H1 (cell line): ENCODE data around the gene FGF11. TPM values are rescaled to one million over a fixed set of nuclear protein-coding genes. Genes with fewer than 3 reads are reported as not detected.

Experiments used
- CTCF ChIA-PET: fragments of 300-600 bp; sonication (Branson Sonifier 250); formaldehyde crosslinking; loops from one replicate; lab custom pipeline; 2021; ENCODE audit not compliant: partially characterized antibody; lab: Charles Lee
- POLR2A ChIA-PET: fragments of 300-600 bp; sonication (Branson Sonifier 250); formaldehyde crosslinking; loops from one replicate; lab custom pipeline; 2021; ENCODE audit warnings: inconsistent platforms; ENCODE audit not compliant: partially characterized antibody; lab: Charles Lee
- DNase-seq, 2 experiments: peaks; one replicate each; pipeline versions ENCODE4 v3.0.0 to v3.0.0-alpha.2; 2010 to 2022; ENCODE audit warnings: low spot score in 2 of 2, low read depth in 1 of 2, mixed read lengths in 1 of 2
- FAIRE-seq: peaks from 2 replicates; lab custom pipeline; 2011; peaks lifted over from hg19 to GRCh38; lab: Jason Lieb, UNC
- H2AFZ ChIP-seq: 2 replicates; pipeline ENCODE4 v1.8.1; 2012; ENCODE audit warnings: low read length, inconsistent platforms
- H2AK5ac ChIP-seq: 2 replicates; pipeline ENCODE4 v1.6.1; 2013; ENCODE audit warnings: low read depth, low read length
- H2BK120ac ChIP-seq: replicated peaks from 2 replicates; pipeline ENCODE3; 2013; ENCODE audit warnings: low read depth, low read length, inconsistent platforms
- H2BK12ac ChIP-seq: 2 replicates; pipeline ENCODE4 v1.6.1; 2013; ENCODE audit warnings: low read depth, low read length
- H2BK15ac ChIP-seq: 2 replicates; pipeline ENCODE4 v1.6.1; 2013; ENCODE audit warnings: low read length
- H2BK20ac ChIP-seq: 2 replicates; pipeline ENCODE4 v1.6.1; 2013; ENCODE audit warnings: low read length
- H2BK5ac ChIP-seq: 2 replicates; pipeline ENCODE4 v1.6.1; 2013; ENCODE audit warnings: low read depth, low read length
- H3K14ac ChIP-seq: 2 replicates; pipeline ENCODE4 v1.6.1; 2013; ENCODE audit warnings: inconsistent platforms; ENCODE audit not compliant: insufficient read length
- H3K18ac ChIP-seq: 2 replicates; pipeline ENCODE4 v1.6.1; 2013; ENCODE audit warnings: low read length; ENCODE audit errors: extremely low read depth
- H3K23ac ChIP-seq: 2 replicates; pipeline ENCODE4 v1.6.1; 2013; ENCODE audit warnings: inconsistent platforms; ENCODE audit not compliant: insufficient read length
- H3K23me2 ChIP-seq: 2 replicates; pipeline ENCODE4 v1.6.1; 2013; ENCODE audit warnings: low read depth, low read length
- H3K27ac ChIP-seq: 2 replicates; pipeline ENCODE4 v1.6.1; 2011; ENCODE audit warnings: low read depth, low read length, inconsistent platforms
- H3K27me3 ChIP-seq, 4 experiments: replicated peaks in 1 of 4; 1 replicate in 1 of 4; 2 replicates in 3 of 4; pipeline versions ENCODE4 v1.6.1 to v1.8.1; 2011 to 2013; ENCODE audit warnings: low read length in 3 of 4, mild to moderate bottlenecking in 3 of 4, inconsistent platforms in 2 of 4, mixed read lengths in 2 of 4, moderate library complexity in 1 of 4; ENCODE audit not compliant: control insufficient read depth in 3 of 4, insufficient read depth in 3 of 4; ENCODE audit errors: extremely low read depth in 1 of 4
- H3K36me3 ChIP-seq, 4 experiments: 2 replicates each; pipeline versions ENCODE4 v1.6.1 to v1.8.1; 2011 to 2013; ENCODE audit warnings: mild to moderate bottlenecking in 4 of 4, low read length in 3 of 4, moderate library complexity in 2 of 4, control low read depth in 1 of 4, inconsistent platforms in 1 of 4; ENCODE audit not compliant: insufficient read depth in 4 of 4, control insufficient read depth in 2 of 4
- H3K4ac ChIP-seq: replicated peaks from 2 replicates; pipeline ENCODE3; 2013; ENCODE audit warnings: low read length, low read depth, mixed read lengths, inconsistent platforms; ENCODE audit not compliant: insufficient read length
- H3K4me1 ChIP-seq, 4 experiments: replicated peaks in 1 of 4; 1 replicate in 1 of 4; 2 replicates in 3 of 4; pipeline versions ENCODE4 v1.6.1 to v1.8.1; 2011 to 2013; ENCODE audit warnings: low read length in 3 of 4, inconsistent platforms in 2 of 4, mixed read lengths in 1 of 4; ENCODE audit not compliant: insufficient read depth in 4 of 4, control insufficient read depth in 3 of 4
- H3K4me2 ChIP-seq, 2 experiments: 2 replicates each; pipeline versions ENCODE4 v1.6.1 to v1.8.1; 2011 to 2013; ENCODE audit warnings: low read depth in 2 of 2, low read length in 2 of 2, control low read depth in 1 of 2, inconsistent platforms in 1 of 2, mild to moderate bottlenecking in 1 of 2; ENCODE audit not compliant: insufficient read depth in 1 of 2
- H3K4me3 ChIP-seq, 4 experiments: fragments of 200-600, 300-600 bp in 1 of 4; sonication (generic), shearing (Covaris generic), sonication (Bioruptor Twin) in 1 of 4; 2 replicates each; pipeline versions ENCODE4 v1.5.1 to v1.8.1; 2011 to 2016; ENCODE audit warnings: low read length in 4 of 4, low read depth in 3 of 4, control low read depth in 2 of 4, inconsistent platforms in 2 of 4, mild to moderate bottlenecking in 2 of 4, mixed read lengths in 1 of 4, moderate library complexity in 1 of 4; ENCODE audit not compliant: insufficient read depth in 2 of 4; ENCODE audit errors: extremely low read depth in 1 of 4
- H3K56ac ChIP-seq: replicated peaks from 2 replicates; pipeline ENCODE3; 2013; ENCODE audit warnings: low read depth, mild to moderate bottlenecking, mixed read lengths, low read length, inconsistent platforms; ENCODE audit not compliant: insufficient read length
- H3K79me1 ChIP-seq: 2 replicates; pipeline ENCODE4 v1.6.1; 2013; ENCODE audit warnings: low read depth, low read length, control low read depth
- H3K79me2 ChIP-seq, 2 experiments: 2 replicates each; pipeline versions ENCODE4 v1.6.1 to v1.8.1; 2012 to 2013; ENCODE audit warnings: low read length in 2 of 2, mild to moderate bottlenecking in 2 of 2, inconsistent platforms in 1 of 2; ENCODE audit not compliant: insufficient read depth in 2 of 2, control insufficient read depth in 1 of 2
- H3K9ac ChIP-seq, 4 experiments: replicated peaks in 1 of 4; 1 replicate in 1 of 4; 2 replicates in 3 of 4; pipeline versions ENCODE4 v1.6.1 to v1.8.1; 2011 to 2013; ENCODE audit warnings: low read depth in 3 of 4, low read length in 3 of 4, control low read depth in 2 of 4, mild to moderate bottlenecking in 2 of 4, moderate library complexity in 2 of 4, inconsistent platforms in 1 of 4; ENCODE audit errors: extremely low read depth in 1 of 4
- H3K9me3 ChIP-seq, 2 experiments: 2 replicates each; pipeline versions ENCODE4 v1.6.1 to v1.8.1; 2012 to 2013; ENCODE audit warnings: mild to moderate bottlenecking in 2 of 2, moderate library complexity in 2 of 2, control low read depth in 1 of 2, inconsistent platforms in 1 of 2, low read depth in 1 of 2, low read length in 1 of 2, mixed read lengths in 1 of 2; ENCODE audit not compliant: insufficient read depth in 2 of 2
- H4K20me1 ChIP-seq, 2 experiments: replicated peaks in 1 of 2; 2 replicates each; pipeline versions ENCODE3 to v1.8.1; 2011 to 2013; ENCODE audit warnings: inconsistent platforms in 2 of 2, low read length in 2 of 2, mild to moderate bottlenecking in 1 of 2; ENCODE audit not compliant: insufficient read depth in 2 of 2, control insufficient read depth in 1 of 2
- H4K5ac ChIP-seq: 2 replicates; pipeline ENCODE4 v1.6.1; 2013; ENCODE audit warnings: low read length, low read depth, mixed read lengths, inconsistent platforms; ENCODE audit not compliant: insufficient read length
- H4K8ac ChIP-seq: 2 replicates; pipeline ENCODE4 v1.8.0; 2013; ENCODE audit warnings: mild to moderate bottlenecking, moderate library complexity, low read length, inconsistent platforms; ENCODE audit not compliant: insufficient read depth; ENCODE audit errors: extremely low read depth
- H4K91ac ChIP-seq: replicated peaks from 2 replicates; pipeline ENCODE3; 2013; ENCODE audit warnings: low read length, mixed read lengths, inconsistent platforms; ENCODE audit not compliant: insufficient read length
- ASH2L ChIP-seq: fragments of 200-600, 300-600 bp; sonication (generic); IDR thresholded peaks from one replicate; pipeline ENCODE4 v1.7.1; 2017; ENCODE audit warnings: low read length
- CHD1 ChIP-seq: IDR thresholded peaks from 2 replicates; pipeline ENCODE4 v1.6.1; 2012; ENCODE audit warnings: low read depth, low read length, improper control_type of control experiment
- GTF2F1 ChIP-seq: IDR thresholded peaks from 2 replicates; pipeline ENCODE4 v1.6.1; 2012; ENCODE audit warnings: low read depth, low read length, improper control_type of control experiment, borderline replicate concordance
- KDM4A ChIP-seq: IDR thresholded peaks from one replicate; pipeline ENCODE4 v1.7.1; 2012; ENCODE audit warnings: low read depth, mild to moderate bottlenecking, moderate library complexity, low read length, inconsistent platforms; ENCODE audit not compliant: severe bottlenecking
- RNF2 ChIP-seq: fragments of 200-900, 300-1000 bp; sonication (generic); IDR thresholded peaks from 2 replicates; pipeline ENCODE4 v1.7.1; 2016; ENCODE audit warnings: borderline replicate concordance, low read depth, mild to moderate bottlenecking, antibody characterized with exemption, low read length; ENCODE audit not compliant: poor library complexity, severe bottlenecking; ENCODE audit errors: missing control alignments
- SIN3A ChIP-seq, 2 experiments: IDR thresholded peaks in 1 of 2; conservative IDR thresholded peaks in 1 of 2; 2 replicates each; pipeline ENCODE4 v1.6.1; 2011 to 2012; ENCODE audit warnings: low read length in 2 of 2, improper control_type of control experiment in 1 of 2, low read depth in 1 of 2, mild to moderate bottlenecking in 1 of 2
- SUZ12 ChIP-seq: fragments of 200-600 bp; sonication (generic); IDR thresholded peaks from 2 replicates; pipeline ENCODE4 v1.6.1; 2012; ENCODE audit warnings: mild to moderate bottlenecking, inconsistent platforms, low read length, moderate library complexity, mixed read lengths
- TAF7 ChIP-seq: optimal IDR thresholded peaks from 2 replicates; pipeline ENCODE3; 2011; ENCODE audit warnings: low read depth, mild to moderate bottlenecking, inconsistent platforms, low read length, moderate library complexity, borderline replicate concordance
- WGBS, 2 experiments: shearing (Covaris generic) in 1 of 2; methylation state at CpG; one replicate each; pipeline versions ENCODE4 v1.1.6 to v1.1.7; 2013 to 2015; ENCODE audit warnings: low lambda C conversion rate in 2 of 2, mixed read lengths in 2 of 2, inconsistent platforms in 1 of 2, low coverage in 1 of 2, missing lambda C conversion rate in 1 of 2; ENCODE audit not compliant: insufficient replicate concordance in 2 of 2, insufficient coverage in 1 of 2, insufficient read length in 1 of 2; ENCODE audit errors: extremely low coverage in 1 of 2, missing lambda C conversion rate in 1 of 2; 5-methylcytosine and 5-hydroxymethylcytosine counted together
- polyA plus RNA-seq, 7 experiments: library from polyadenylated mRNA; depleted of rRNA in 3 of 7; stranded (reverse) in 5 of 7; unstranded in 2 of 7; fragments of >200 nt in 5 of 7; fragments of 200-250 nt in 2 of 7; gene quantifications; 1 replicate in 5 of 7; 2 replicates in 1 of 7; 4 replicates in 1 of 7; pipeline versions ENCODE4 v1.2.1 to v1.2.3, GENCODE V29; 2011 to 2013; ENCODE audit warnings: missing spikeins in 2 of 7, mixed read lengths in 2 of 7
- total RNA-seq: library from RNA; stranded (reverse); fragmentation: NEBNext Ultra II Directional; extraction: Animal tissue kit (Norgen Biotek cat#: 25700); gene quantifications from 2 replicates; pipeline ENCODE4 v1.2.1, GENCODE V29; 2021

The FGF11 gene
- total and polyA plus RNA-seq, 2 of the 8 experiments (the other 6 are each of a cell fraction or from before 2014, with no cell fraction given) = 11.8 to 26.1 TPM

DNA sequence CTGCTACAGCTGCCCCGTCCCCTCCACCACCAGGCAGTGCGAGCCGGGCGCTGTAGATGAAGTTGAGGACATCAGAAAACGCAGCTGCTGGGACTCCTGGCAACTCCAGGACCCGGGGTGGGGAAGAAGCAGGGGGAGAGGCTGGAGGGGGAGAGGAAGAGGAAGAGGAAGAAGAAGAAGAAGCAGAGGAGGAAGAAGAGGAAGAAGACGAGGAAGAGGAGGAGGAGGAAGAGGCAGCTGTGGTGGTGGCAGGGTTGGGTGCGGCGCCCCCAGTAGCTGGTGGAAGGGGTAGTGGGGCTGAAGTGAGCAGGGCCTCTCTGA lies 27.0 kb downstream of the FGF11 start:
- Histone ChIP-seq H2AK5ac (no peak overlapping the region), H4K5ac (no peak overlapping the region), H3K9ac (no peak overlapping the region), H3K4me3 (no peak overlapping the region), H3K23me2 (no peaks in the 10 kb centered on the region), H2AFZ (no peak overlapping the region), H4K20me1 (peaks cover 0 to 1% of the 10 kb centered on the region in 2 experiments), H3K4ac (no peak overlapping the region), H3K18ac (no peak overlapping the region), H3K27ac (no peak overlapping the region), H2BK12ac (no peak overlapping the region), H4K91ac (no peak overlapping the region), H3K36me3 (peaks cover 0 to 3% (median under 1%) of the 10 kb centered on the region in 4 experiments; a peak in 3 of 8 replicates), H3K14ac (no peak overlapping the region), H3K56ac (no peak overlapping the region), H3K79me1 (peaks cover 2% of the 10 kb centered on the region; the same call in 1 of the 2 replicates), H2BK20ac (no peak overlapping the region), H3K23ac (no peak overlapping the region), H3K9me3 (no peaks in the 10 kb centered on the region), H3K4me1 (peaks cover 0 to 6% (median 3%) of the 10 kb centered on the region in 4 experiments; a peak in 4 of 7 replicates), H3K4me2 (no peak overlapping the region), H3K79me2 (no peaks in the 10 kb centered on the region; a peak in 1 of 4 replicates), H2BK5ac (no peak overlapping the region; the same call in 1 of the 2 replicates), H3K27me3 (no peaks in the 10 kb centered on the region), H2BK15ac (no peak overlapping the region), H4K8ac (no peak overlapping the region)
- ChIA-PET POLR2A (interaction anchor here (0.9 to 13.8 kb wide), 5 partner anchors 15 to 94 kb away, joined by 3 to 200 read pairs (median 4); partner anchors contain the start of genes POLR2A, SLC35G6, TMEM102 and TMEM256), CTCF (interaction anchor here (1.0 to 1.5 kb wide), 5 partner anchors 9 to 92 kb away, joined by 3 to 8 read pairs (median 3); partner anchors contain the start of gene TNFSF13)
- FAIRE-seq (no peak), DNase-seq (no peak)
- 98% methylated on average over 7 of the region's 9 CpGs; no CpG with 5 or more reads in 1 of the 2 experiments for WGBS, 2 experiments
- TF ChIP-seq CHD1 (no peak), KDM4A (no peak), RNF2 (no peak), SIN3A (conservative IDR thresholded peaks at IDR 0.05 in 1 of 2, IDR thresholded peaks at IDR 0.05 in 1 of 2; ENCODE audit: low read depth in 1 of 2, low read length in 2 of 2) (no peak), TAF7 (no peak), GTF2F1 (no peak), SUZ12 (no peak), ASH2L (no peak)
- TF ChIP-seq, all 59 proteins: peak for 0
- H2BK120ac ChIP-seq = no peak overlapping the region
